Adrenal gland (tissue), 5 donors: ENCODE data around the gene CEACAM1.

ENCODE experiments used
- POLR2A ChIP-seq, 2 donors: fragments of 450-650 bp; IDR thresholded peaks; one replicate each; pipeline ENCODE4 v1.6.1; 2017; ENCODE audit warnings: antibody characterized with exemption in 2 of 2, mild to moderate bottlenecking in 2 of 2, moderate library complexity in 1 of 2
- TF ChIP-seq, protein P1 (sequence below), 6 experiments: fragments of 450-650 bp in 4 of 6; fragments of 200-600 bp in 2 of 6; sonication (generic) in 1 of 6; IDR thresholded peaks; 1 replicate in 5 of 6; 2 replicates in 1 of 6; pipeline versions ENCODE4 v1.5.1 to v1.8.0; 2016 to 2021; ENCODE audit warnings: antibody characterized with exemption in 6 of 6, mild to moderate bottlenecking in 2 of 6, moderate library complexity in 1 of 6
- donor health status: DM: no; HTN: no; CAD: no.

- TF ChIP-seq POLR2A (IDR thresholded peaks at IDR 0.05), result no peak
- TF ChIP-seq, protein P1, sequence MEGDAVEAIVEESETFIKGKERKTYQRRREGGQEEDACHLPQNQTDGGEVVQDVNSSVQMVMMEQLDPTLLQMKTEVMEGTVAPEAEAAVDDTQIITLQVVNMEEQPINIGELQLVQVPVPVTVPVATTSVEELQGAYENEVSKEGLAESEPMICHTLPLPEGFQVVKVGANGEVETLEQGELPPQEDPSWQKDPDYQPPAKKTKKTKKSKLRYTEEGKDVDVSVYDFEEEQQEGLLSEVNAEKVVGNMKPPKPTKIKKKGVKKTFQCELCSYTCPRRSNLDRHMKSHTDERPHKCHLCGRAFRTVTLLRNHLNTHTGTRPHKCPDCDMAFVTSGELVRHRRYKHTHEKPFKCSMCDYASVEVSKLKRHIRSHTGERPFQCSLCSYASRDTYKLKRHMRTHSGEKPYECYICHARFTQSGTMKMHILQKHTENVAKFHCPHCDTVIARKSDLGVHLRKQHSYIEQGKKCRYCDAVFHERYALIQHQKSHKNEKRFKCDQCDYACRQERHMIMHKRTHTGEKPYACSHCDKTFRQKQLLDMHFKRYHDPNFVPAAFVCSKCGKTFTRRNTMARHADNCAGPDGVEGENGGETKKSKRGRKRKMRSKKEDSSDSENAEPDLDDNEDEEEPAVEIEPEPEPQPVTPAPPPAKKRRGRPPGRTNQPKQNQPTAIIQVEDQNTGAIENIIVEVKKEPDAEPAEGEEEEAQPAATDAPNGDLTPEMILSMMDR (IDR thresholded peaks at IDR 0.05), result no peak
Observed at GRCh38 chr19:42480335-42481095, 47.8 kb downstream of the CEACAM1 start.
